T47D (cell line): Measurements from ENCODE around the gene KRTAP2-1.
"Not testable (repeated sequence)": the region's sequence is repeated elsewhere in the genome, so short reads cannot be mapped to it uniquely, and the experiment has no call there.

ENCODE experiments used
- DNase-seq, 2 experiments: peaks; one replicate each; pipeline versions ENCODE4 v3.0.0 to v3.0.0-alpha.2; 2011 to 2012; ENCODE audit warnings: low read depth in 1 of 2, low spot score in 1 of 2
- JUND ChIP-seq: IDR thresholded peaks from 2 replicates; pipeline ENCODE4 v1.6.1; 2012; ENCODE audit warnings: low read depth
- in situ Hi-C: cut with HindIII; loops from 2 replicates; pipeline ENCODE4 v1.10.0; 2016; ENCODE audit warnings: low sequenced_read_pairs, low pct_unique_long_range_greater_than_20kb

KRTAP2-1 gene

GRCh38 chr17:41037853-41038350 lies 9.2 kb downstream of the KRTAP2-1 start:
- no peak for TF ChIP-seq JUND
- in situ Hi-C loops = no loop called here
- DNase-seq = no peak

- DNase-seq = peak in 1 of 2 experiments; percentile 40
- in situ Hi-C loops = not testable (repeated sequence)
Measured at GRCh38 chr17:41034346-41034935, 12.7 kb downstream of the KRTAP2-1 start, which contains the start of gene KRTAP1-3. TSS of gene KRTAP1-3 (minus strand) at chr17:41034874. CDS start at chr17:41034821, 53 bp downstream.

- TF ChIP-seq JUND = no peak
- DNase-seq = no peak
- in situ Hi-C loops = no loop called here
Measured at GRCh38 chr17:41029633-41030245, 17.4 kb downstream of the KRTAP2-1 start, which contains the start of gene KRTAP1-4. TSS of gene KRTAP1-4 (minus strand) at chr17:41030195. CDS start at chr17:41030078, 117 bp downstream.

GRCh38 chr17:41026715-41027471 lies 20.2 kb downstream of the KRTAP2-1 start, which contains the start of gene KRTAP1-5:
TSS of gene KRTAP1-5 (minus strand) at chr17:41027208. CDS start at chr17:41027155, 53 bp downstream.
- DNase-seq = peak in 1 of 2 experiments; percentile 27
- TF ChIP-seq JUND = no peak
- in situ Hi-C loops = no loop called here

- no peak for DNase-seq
- in situ Hi-C loops = no loop called here
- no peak for TF ChIP-seq JUND
Measured at GRCh38 chr17:41024697-41025096, 22.4 kb downstream of the KRTAP2-1 start.

GRCh38 chr17:41020336-41020735 lies 26.8 kb downstream of the KRTAP2-1 start:
- in situ Hi-C loops = no loop called here
- DNase-seq = peak in 1 of 2 experiments; percentile 68
- no peak for TF ChIP-seq JUND

GRCh38 chr17:41019415-41019814 lies 27.7 kb downstream of the KRTAP2-1 start:
- no peak for DNase-seq
- in situ Hi-C loops = no loop called here
- TF ChIP-seq JUND = no peak

- DNase-seq = peak in 1 of 2 experiments; percentile 46
- TF ChIP-seq JUND = no peak
- in situ Hi-C loops = no loop called here
Measured at GRCh38 chr17:41018541-41018940, 28.6 kb downstream of the KRTAP2-1 start.

GRCh38 chr17:41016578-41017215 lies 30.4 kb downstream of the KRTAP2-1 start:
- DNase-seq = no peak
- in situ Hi-C loops = no loop called here
- TF ChIP-seq JUND = no peak

GRCh38 chr17:41015454-41015853 lies 31.7 kb downstream of the KRTAP2-1 start:
- in situ Hi-C loops = no loop called here
- TF ChIP-seq JUND = no peak
- DNase-seq = no peak

- DNase-seq = no peak
- no peak for TF ChIP-seq JUND
- in situ Hi-C loops = no loop called here
Measured at GRCh38 chr17:41013606-41014005, 33.5 kb downstream of the KRTAP2-1 start.

- in situ Hi-C loops = no loop called here
- no peak for DNase-seq
- TF ChIP-seq JUND = no peak
Measured at GRCh38 chr17:41013181-41013580, 33.9 kb downstream of the KRTAP2-1 start.
